ENCODE measurements around the gene PLA2G4E. TPM values are rescaled to one million over a fixed set of nuclear protein-coding genes. Genes with fewer than 3 reads are reported as not detected.

PLA2G4E gene
- total RNA-seq, 2 donors from 2014 or later: 0.11 TPM; not detected in 1

DNA sequence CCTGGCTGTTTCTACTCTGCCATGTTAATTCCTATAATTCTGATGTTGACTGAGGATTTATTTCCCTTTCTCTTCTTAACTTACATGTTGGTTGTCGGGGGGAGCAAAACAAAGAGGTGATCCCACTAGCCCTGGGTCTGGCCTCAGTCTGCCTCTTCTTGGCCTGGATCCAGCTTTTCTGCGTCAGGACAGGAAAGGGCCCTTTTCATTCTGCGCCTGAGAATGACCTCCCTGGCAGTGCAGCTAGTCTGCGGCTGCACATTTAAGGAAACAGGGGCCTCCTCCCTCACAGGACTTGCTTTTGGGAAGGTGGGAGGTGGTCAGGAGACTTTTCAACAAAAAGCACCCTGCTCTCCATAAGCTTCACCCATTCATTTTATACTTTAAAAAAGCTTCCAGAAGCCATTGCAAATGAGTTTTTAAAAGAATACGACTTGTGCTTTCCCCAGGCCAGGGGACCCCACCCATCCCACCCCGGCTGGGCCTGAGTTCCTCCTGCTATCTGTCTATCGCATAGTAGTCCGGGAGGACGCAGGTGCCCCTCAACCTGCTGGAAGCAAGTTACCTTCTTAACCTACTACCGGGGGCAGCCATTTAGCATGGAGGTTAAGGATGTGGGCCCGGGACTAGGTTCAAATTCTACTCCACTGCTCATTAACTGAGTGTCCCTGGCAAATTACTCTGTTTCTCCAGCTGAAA lies 27.2 kb downstream of the PLA2G4E start:
- Histone ChIP-seq H3K36me3 (no peaks in the 10 kb centered on the region), H3K4me3 (no peak overlapping the region), H3K27ac (no peak overlapping the region), H3K4me1 (peaks cover 0 to 6% of the 10 kb centered on the region in 2 donors), H3K9me3 (no peaks in the 10 kb centered on the region), H3K27me3 (no peaks in the 10 kb centered on the region)
- no peak for DNase-seq (ENCODE audit: low spot score)
- TF ChIP-seq, protein P1, sequence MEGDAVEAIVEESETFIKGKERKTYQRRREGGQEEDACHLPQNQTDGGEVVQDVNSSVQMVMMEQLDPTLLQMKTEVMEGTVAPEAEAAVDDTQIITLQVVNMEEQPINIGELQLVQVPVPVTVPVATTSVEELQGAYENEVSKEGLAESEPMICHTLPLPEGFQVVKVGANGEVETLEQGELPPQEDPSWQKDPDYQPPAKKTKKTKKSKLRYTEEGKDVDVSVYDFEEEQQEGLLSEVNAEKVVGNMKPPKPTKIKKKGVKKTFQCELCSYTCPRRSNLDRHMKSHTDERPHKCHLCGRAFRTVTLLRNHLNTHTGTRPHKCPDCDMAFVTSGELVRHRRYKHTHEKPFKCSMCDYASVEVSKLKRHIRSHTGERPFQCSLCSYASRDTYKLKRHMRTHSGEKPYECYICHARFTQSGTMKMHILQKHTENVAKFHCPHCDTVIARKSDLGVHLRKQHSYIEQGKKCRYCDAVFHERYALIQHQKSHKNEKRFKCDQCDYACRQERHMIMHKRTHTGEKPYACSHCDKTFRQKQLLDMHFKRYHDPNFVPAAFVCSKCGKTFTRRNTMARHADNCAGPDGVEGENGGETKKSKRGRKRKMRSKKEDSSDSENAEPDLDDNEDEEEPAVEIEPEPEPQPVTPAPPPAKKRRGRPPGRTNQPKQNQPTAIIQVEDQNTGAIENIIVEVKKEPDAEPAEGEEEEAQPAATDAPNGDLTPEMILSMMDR (IDR thresholded peaks at IDR 0.05): no peak

DNA sequence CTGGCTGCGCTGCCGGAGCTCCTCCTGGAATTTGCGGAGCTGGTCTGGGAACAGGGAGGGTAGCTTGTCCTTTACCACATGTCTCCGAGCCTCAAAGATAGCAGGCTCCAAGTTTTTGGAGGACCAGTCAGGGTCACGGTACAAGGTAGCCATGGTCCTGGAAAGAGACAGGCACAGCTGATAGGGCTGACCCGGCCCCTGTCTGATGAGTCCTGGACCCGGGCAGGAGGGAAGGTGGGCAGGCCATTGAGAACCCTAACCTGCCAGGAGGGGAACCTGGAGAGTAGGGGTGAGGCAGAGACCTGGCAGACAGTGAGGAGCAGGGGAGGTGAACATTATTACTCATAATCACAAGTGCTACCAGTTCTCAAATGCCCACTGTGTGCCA lies 28.0 kb downstream of the PLA2G4E start:
- TF ChIP-seq, protein P1 (IDR thresholded peaks at IDR 0.05): no peak
- DNase-seq (ENCODE audit: low spot score): no peak

DNA sequence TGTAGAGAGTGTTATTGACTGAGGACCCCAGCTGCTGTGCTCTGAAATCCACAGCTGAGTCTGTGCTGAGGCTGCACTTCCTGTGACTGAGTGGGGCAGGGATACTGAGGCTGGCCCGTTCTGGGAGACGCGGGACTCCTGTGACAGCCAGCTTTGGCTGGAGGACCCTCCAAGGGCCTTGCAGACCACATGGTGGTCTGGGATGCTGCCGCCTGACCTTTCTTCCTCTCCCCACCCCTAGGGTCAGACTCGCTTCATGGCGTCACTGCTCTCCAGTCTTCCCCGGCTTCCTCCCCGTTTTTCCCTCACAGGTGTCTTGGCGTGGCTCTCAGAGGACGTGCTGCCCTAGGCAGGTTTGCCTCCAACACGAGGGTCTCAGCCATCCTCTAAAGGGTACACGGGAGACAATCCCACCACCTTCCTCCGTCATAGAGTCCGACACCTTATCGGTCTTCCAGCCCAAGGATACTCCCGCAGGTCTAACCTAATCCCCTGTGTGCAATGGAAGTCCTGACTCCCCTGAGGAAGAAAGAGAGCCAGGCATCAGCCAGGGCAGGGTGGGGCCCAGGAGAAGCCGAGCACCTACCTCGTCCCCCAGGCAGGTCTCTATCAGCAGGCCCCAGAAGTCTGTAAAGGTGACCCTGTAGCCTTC lies 28.6 kb downstream of the PLA2G4E start:
- no peak for DNase-seq (ENCODE audit: low spot score)

More for the DNA sequence above, 28.0 kb downstream of the PLA2G4E start:
- Histone ChIP-seq H3K4me1 (peaks cover 0 to 6% of the 10 kb centered on the region in 2 donors), H3K9me3 (no peaks in the 10 kb centered on the region), H3K27ac (no peak overlapping the region), H3K4me3 (no peak overlapping the region), H3K36me3 (no peaks in the 10 kb centered on the region), H3K27me3 (no peaks in the 10 kb centered on the region)

DNA sequence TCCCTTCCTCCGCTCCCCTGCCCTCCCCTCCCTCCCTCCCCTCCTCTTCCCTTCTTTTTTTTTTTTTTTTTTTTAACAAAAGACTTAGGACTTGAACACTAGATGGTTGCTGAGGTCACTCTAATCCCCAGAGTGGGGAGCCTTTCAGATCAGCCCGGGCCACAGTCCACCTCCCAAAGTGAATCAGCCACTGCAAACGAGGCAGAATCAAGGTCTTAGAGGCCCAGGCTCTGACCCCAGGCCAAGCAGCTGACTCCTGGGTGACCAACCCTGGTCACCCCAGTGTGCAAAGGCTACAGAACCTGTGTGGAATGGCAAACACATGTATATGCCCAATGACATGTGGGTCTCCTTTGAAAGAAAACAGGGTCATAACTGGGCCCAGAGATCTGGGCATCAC lies 30.2 kb downstream of the PLA2G4E start:
- Histone ChIP-seq H3K27ac (no peak overlapping the region), H3K4me3 (no peak overlapping the region), H3K36me3 (no peaks in the 10 kb centered on the region), H3K4me1 (peaks cover 0 to 6% of the 10 kb centered on the region in 2 donors), H3K27me3 (no peaks in the 10 kb centered on the region), H3K9me3 (no peaks in the 10 kb centered on the region)
- TF ChIP-seq, protein P1 (IDR thresholded peaks at IDR 0.05): no peak
- no peak for DNase-seq (ENCODE audit: low spot score)

More for the DNA sequence above, 28.6 kb downstream of the PLA2G4E start:
- Histone ChIP-seq H3K4me1 (peaks cover 0 to 6% of the 10 kb centered on the region in 2 donors), H3K9me3 (no peaks in the 10 kb centered on the region), H3K4me3 (no peak overlapping the region), H3K36me3 (no peaks in the 10 kb centered on the region), H3K27ac (no peak overlapping the region), H3K27me3 (no peaks in the 10 kb centered on the region)
- TF ChIP-seq, protein P1 (IDR thresholded peaks at IDR 0.05): no peak

DNA sequence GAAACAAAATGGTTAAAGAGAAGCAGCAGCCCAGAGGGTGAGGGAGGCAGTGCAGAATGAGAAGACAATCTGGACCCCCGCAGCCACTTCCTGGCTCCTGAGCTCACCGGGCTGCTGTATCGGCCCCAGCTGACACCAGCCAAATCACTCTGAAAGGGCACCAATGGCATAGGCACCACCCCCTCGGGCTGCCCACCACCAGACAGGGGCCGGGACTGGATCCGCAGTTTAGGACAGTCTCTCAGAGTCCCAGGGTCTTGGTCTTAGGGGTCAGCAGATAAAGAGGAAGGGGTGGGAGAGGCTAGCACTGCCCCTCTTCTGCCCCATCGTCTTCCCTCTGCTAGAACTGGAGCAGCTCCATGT lies 30.6 kb downstream of the PLA2G4E start:
- no peaks in the 10 kb centered on the region for H3K9me3 ChIP-seq
- H3K36me3 ChIP-seq: no peaks in the 10 kb centered on the region
- H3K4me1 ChIP-seq: peaks cover 0 to 6% of the 10 kb centered on the region in 2 donors
- no peak overlapping the region for H3K27ac ChIP-seq
- no peaks in the 10 kb centered on the region for H3K27me3 ChIP-seq
- DNase-seq (ENCODE audit: low spot score): no peak
- no peak overlapping the region for H3K4me3 ChIP-seq
- TF ChIP-seq, protein P1 (IDR thresholded peaks at IDR 0.05): no peak

Measured in right atrium auricular region (tissue), 2 donors.